GM23338 (cell line): ENCODE results near the gene CDC6. TPM values are rescaled to one million over a fixed set of nuclear protein-coding genes. Genes with fewer than 3 reads are reported as not detected.

Experiments
- ATAC-seq: fragments of 200-7000 bp; cut with Tn5 transposase; 3 replicates; pipeline ENCODE4 v1.9.1; 2020
- DNase-seq: peaks from one replicate; pipeline ENCODE4 v3.0.0-alpha.2; 2015; ENCODE audit warnings: low spot score
- H2AFZ ChIP-seq: fragments of 200-600 bp; sonication (generic); 2 replicates; pipeline ENCODE4 v1.8.0; 2016; ENCODE audit warnings: antibody characterized with exemption, mild to moderate bottlenecking, moderate library complexity
- H3F3A ChIP-seq: fragments of 200-600 bp; sonication (generic); replicated peaks from 2 replicates; pipeline ENCODE4 v1.8.0; 2017; ENCODE audit warnings: antibody characterized with exemption, mixed run types, low read depth
- H3K27ac ChIP-seq: fragments of 200-600 bp; sonication (generic); 2 replicates; pipeline ENCODE4 v1.6.1; 2016; ENCODE audit warnings: low read depth
- H3K27me3 ChIP-seq: fragments of 200-600 bp; sonication (generic); 2 replicates; pipeline ENCODE4 v1.8.0; 2016; ENCODE audit warnings: mild to moderate bottlenecking, mixed run types, moderate library complexity; ENCODE audit not compliant: insufficient read depth
- H3K36me3 ChIP-seq: fragments of 200-600 bp; sonication (generic); 2 replicates; pipeline ENCODE4 v1.8.0; 2016; ENCODE audit warnings: mild to moderate bottlenecking; ENCODE audit not compliant: insufficient read depth
- H3K4me1 ChIP-seq: fragments of 200-600 bp; sonication (generic); 2 replicates; pipeline ENCODE4 v1.8.0; 2016; ENCODE audit warnings: mild to moderate bottlenecking, moderate library complexity; ENCODE audit not compliant: insufficient read depth
- H3K4me2 ChIP-seq: fragments of 200-600 bp; sonication (generic); 2 replicates; pipeline ENCODE4 v1.7.1; 2017; ENCODE audit warnings: mixed run types
- H3K4me3 ChIP-seq: fragments of 200-600 bp; sonication (generic); 2 replicates; pipeline ENCODE4 v1.6.1; 2016; ENCODE audit warnings: mixed run types
- H3K79me2 ChIP-seq: fragments of 200-600 bp; sonication (generic); replicated peaks from 2 replicates; pipeline ENCODE4 v1.8.0; 2017; ENCODE audit warnings: mild to moderate bottlenecking; ENCODE audit not compliant: insufficient read depth
- H3K9me2 ChIP-seq: fragments of 200-600 bp; sonication (generic); 2 replicates; pipeline ENCODE4 v1.8.0; 2017; ENCODE audit not compliant: insufficient read depth
- H4K20me1 ChIP-seq: fragments of 200-600 bp; sonication (generic); replicated peaks from 2 replicates; pipeline ENCODE4 v1.8.0; 2017; ENCODE audit warnings: mild to moderate bottlenecking; ENCODE audit not compliant: insufficient read depth
- H3K27ac Mint-ChIP-seq: 2 replicates; pipeline ENCODE4 v1.8.0; 2020; ENCODE audit warnings: inconsistent platforms, mild to moderate bottlenecking, moderate library complexity, mixed read lengths
- H3K27me3 Mint-ChIP-seq: 3 replicates; pipeline ENCODE4 v1.8.0; 2022; ENCODE audit warnings: low read depth, mild to moderate bottlenecking, moderate library complexity, mixed read lengths, inconsistent platforms; ENCODE audit not compliant: insufficient read depth, poor library complexity
- H3K36me3 Mint-ChIP-seq: 3 replicates; pipeline ENCODE4 v1.8.0; 2021; ENCODE audit warnings: low read depth, mild to moderate bottlenecking, inconsistent platforms, moderate library complexity, mixed read lengths
- H3K4me1 Mint-ChIP-seq: 3 replicates; pipeline ENCODE4 v1.8.0; 2020; ENCODE audit warnings: mild to moderate bottlenecking, inconsistent platforms, mixed read lengths
- H3K4me3 Mint-ChIP-seq: 3 replicates; pipeline ENCODE4 v1.8.0; 2021; ENCODE audit warnings: moderate library complexity, mild to moderate bottlenecking, inconsistent platforms, mixed read lengths
- H3K9me3 Mint-ChIP-seq: 3 replicates; pipeline ENCODE4 v1.8.0; 2020; ENCODE audit warnings: moderate library complexity, mild to moderate bottlenecking, inconsistent platforms, mixed read lengths
- CREB1 ChIP-seq: fragments of 250-450 bp; sonication (Bioruptor Pico); IDR thresholded peaks from 2 replicates; pipeline ENCODE4 v1.5.0; 2020; ENCODE audit warnings: low read depth, mild to moderate bottlenecking, moderate library complexity
- EZH2 ChIP-seq: fragments of 200-600 bp; sonication (generic); IDR thresholded peaks from one replicate; pipeline ENCODE4 v1.8.0; 2017; ENCODE audit warnings: antibody characterized with exemption, mild to moderate bottlenecking, low read depth; ENCODE audit not compliant: unreplicated experiment
- EZH2phosphoT487 ChIP-seq: fragments of 200-600 bp; sonication (generic); IDR thresholded peaks from one replicate; pipeline ENCODE4 v1.8.1; 2018; ENCODE audit warnings: antibody characterized with exemption; ENCODE audit not compliant: unreplicated experiment
- JUNB ChIP-seq: IDR thresholded peaks from one replicate; pipeline ENCODE4 v1.6.1; 2016; ENCODE audit warnings: antibody characterized with exemption; ENCODE audit not compliant: unreplicated experiment
- POLR2AphosphoS5 ChIP-seq: IDR thresholded peaks from 2 replicates; pipeline ENCODE4 v1.6.1; 2016; ENCODE audit warnings: antibody characterized with exemption, low read depth
- STAT1 ChIP-seq: IDR thresholded peaks from one replicate; pipeline ENCODE4 v1.6.1; 2016; ENCODE audit warnings: antibody characterized with exemption; ENCODE audit not compliant: unreplicated experiment
- ZNF114 ChIP-seq: fragments of 250-450 bp; sonication (Bioruptor Pico); IDR thresholded peaks from 2 replicates; pipeline ENCODE4 v1.5.0; 2020; ENCODE audit warnings: mild to moderate bottlenecking, moderate library complexity
- ZNF331 ChIP-seq: fragments of 250-450 bp; sonication (Bioruptor Pico); IDR thresholded peaks from 2 replicates; pipeline ENCODE4 v1.5.0; 2020; ENCODE audit warnings: low read depth, mild to moderate bottlenecking, moderate library complexity
- polyA plus RNA-seq: library from polyadenylated mRNA; unstranded; fragments of >200 nt; fragmentation: Nextera tagmentation; extraction: Ambion mirVana; gene quantifications from 2 replicates; pipeline ENCODE4 v1.2.1, GENCODE V29; 2016
- total RNA-seq: library from RNA; depleted of rRNA; stranded (reverse); fragments of >200 nt; shearing (Covaris generic); gene quantifications from 2 replicates; pipeline ENCODE4 v1.2.3, GENCODE V29; 2014
- TF ChIP-seq, protein P1 (sequence below): fragments of 250-450 bp; sonication (Bioruptor Pico); IDR thresholded peaks from 2 replicates; pipeline ENCODE4 v1.5.0; 2020; ENCODE audit warnings: mild to moderate bottlenecking, moderate library complexity
- TF ChIP-seq, protein P2 (sequence below): IDR thresholded peaks from one replicate; pipeline ENCODE4 v1.6.1; 2018; ENCODE audit warnings: antibody characterized with exemption; ENCODE audit not compliant: unreplicated experiment
- TF ChIP-seq, protein P3 (sequence below): IDR thresholded peaks from 2 replicates; pipeline ENCODE4 v1.6.1; 2016; ENCODE audit warnings: antibody characterized with exemption

The CDC6 gene
- total and polyA plus RNA-seq, 2 experiments from 2014 or later: 46.2 to 79.9 TPM

DNA sequence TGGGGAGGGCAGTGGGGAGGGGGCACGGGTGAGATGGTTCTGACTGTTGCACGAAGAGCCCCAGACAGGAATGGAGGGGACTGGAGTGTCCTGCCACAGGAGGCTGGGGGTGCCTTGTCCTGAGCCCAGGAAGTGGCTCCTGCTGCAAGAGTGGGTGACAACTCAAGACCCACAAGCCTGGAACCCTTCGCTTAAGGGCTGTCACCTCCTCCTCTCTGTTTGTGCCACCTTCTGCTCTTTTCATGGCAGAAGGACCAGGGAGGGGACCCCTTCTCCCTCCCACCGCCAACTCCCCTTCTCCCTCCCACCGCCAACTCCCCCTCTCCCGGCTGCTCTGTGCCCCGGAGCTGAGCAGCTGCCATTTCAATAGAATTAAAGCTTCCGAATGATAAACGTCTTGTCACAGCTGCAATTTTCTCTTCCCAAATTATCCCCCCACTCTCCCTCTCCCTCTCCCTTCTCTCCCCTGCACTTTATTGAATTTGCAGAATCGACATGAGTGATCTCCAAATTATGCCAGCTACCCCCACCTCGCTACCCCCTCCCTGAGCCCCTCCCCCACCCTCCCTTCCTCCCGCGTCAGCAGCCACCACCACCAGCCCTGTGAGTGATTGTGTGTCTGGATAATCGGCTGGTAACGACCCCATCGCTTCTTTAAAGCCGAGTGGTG, 63.1 kb downstream of the CDC6 start:
- DNase-seq (no peak), ATAC-seq (no peak)
- Histone ChIP-seq H2AFZ (no peak overlapping the region), H3K4me2 (peak overlapping the region; percentile 71), H3K4me1 (peaks cover 74% of the 10 kb centered on the region), H3K9me2 (no peaks in the 10 kb centered on the region), H3K4me3 (peak overlapping the region; percentile 34; the same call in 1 of the 2 replicates), H3K27me3 (peaks cover 26% of the 10 kb centered on the region), H4K20me1 (peaks cover 6% of the 10 kb centered on the region; the same call in 1 of the 2 replicates), H3K36me3 (no peaks in the 10 kb centered on the region), H3K79me2 (no peaks in the 10 kb centered on the region), H3F3A (peaks cover 10% of the 10 kb centered on the region), H3K27ac (no peak overlapping the region)
- TF ChIP-seq JUNB: no peak
- TF ChIP-seq, protein P1, sequence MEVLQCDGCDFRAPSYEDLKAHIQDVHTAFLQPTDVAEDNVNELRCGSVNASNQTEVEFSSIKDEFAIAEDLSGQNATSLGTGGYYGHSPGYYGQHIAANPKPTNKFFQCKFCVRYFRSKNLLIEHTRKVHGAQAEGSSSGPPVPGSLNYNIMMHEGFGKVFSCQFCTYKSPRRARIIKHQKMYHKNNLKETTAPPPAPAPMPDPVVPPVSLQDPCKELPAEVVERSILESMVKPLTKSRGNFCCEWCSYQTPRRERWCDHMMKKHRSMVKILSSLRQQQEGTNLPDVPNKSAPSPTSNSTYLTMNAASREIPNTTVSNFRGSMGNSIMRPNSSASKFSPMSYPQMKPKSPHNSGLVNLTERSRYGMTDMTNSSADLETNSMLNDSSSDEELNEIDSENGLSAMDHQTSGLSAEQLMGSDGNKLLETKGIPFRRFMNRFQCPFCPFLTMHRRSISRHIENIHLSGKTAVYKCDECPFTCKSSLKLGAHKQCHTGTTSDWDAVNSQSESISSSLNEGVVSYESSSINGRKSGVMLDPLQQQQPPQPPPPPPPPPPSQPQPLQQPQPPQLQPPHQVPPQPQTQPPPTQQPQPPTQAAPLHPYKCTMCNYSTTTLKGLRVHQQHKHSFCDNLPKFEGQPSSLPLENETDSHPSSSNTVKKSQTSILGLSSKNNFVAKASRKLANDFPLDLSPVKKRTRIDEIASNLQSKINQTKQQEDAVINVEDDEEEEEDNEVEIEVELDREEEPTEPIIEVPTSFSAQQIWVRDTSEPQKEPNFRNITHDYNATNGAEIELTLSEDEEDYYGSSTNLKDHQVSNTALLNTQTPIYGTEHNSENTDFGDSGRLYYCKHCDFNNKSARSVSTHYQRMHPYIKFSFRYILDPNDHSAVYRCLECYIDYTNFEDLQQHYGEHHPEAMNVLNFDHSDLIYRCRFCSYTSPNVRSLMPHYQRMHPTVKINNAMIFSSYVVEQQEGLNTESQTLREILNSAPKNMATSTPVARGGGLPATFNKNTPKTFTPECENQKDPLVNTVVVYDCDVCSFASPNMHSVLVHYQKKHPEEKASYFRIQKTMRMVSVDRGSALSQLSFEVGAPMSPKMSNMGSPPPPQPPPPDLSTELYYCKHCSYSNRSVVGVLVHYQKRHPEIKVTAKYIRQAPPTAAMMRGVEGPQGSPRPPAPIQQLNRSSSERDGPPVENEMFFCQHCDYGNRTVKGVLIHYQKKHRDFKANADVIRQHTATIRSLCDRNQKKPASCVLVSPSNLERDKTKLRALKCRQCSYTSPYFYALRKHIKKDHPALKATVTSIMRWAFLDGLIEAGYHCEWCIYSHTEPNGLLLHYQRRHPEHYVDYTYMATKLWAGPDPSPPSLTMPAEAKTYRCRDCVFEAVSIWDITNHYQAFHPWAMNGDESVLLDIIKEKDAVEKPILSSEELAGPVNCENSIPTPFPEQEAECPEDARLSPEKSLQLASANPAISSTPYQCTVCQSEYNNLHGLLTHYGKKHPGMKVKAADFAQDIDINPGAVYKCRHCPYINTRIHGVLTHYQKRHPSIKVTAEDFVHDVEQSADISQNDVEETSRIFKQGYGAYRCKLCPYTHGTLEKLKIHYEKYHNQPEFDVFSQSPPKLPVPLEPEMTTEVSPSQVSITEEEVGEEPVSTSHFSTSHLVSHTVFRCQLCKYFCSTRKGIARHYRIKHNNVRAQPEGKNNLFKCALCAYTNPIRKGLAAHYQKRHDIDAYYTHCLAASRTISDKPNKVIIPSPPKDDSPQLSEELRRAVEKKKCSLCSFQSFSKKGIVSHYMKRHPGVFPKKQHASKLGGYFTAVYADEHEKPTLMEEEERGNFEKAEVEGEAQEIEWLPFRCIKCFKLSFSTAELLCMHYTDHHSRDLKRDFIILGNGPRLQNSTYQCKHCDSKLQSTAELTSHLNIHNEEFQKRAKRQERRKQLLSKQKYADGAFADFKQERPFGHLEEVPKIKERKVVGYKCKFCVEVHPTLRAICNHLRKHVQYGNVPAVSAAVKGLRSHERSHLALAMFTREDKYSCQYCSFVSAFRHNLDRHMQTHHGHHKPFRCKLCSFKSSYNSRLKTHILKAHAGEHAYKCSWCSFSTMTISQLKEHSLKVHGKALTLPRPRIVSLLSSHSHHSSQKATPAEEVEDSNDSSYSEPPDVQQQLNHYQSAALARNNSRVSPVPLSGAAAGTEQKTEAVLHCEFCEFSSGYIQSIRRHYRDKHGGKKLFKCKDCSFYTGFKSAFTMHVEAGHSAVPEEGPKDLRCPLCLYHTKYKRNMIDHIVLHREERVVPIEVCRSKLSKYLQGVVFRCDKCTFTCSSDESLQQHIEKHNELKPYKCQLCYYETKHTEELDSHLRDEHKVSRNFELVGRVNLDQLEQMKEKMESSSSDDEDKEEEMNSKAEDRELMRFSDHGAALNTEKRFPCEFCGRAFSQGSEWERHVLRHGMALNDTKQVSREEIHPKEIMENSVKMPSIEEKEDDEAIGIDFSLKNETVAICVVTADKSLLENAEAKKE: no peak
- TF ChIP-seq, protein P2, sequence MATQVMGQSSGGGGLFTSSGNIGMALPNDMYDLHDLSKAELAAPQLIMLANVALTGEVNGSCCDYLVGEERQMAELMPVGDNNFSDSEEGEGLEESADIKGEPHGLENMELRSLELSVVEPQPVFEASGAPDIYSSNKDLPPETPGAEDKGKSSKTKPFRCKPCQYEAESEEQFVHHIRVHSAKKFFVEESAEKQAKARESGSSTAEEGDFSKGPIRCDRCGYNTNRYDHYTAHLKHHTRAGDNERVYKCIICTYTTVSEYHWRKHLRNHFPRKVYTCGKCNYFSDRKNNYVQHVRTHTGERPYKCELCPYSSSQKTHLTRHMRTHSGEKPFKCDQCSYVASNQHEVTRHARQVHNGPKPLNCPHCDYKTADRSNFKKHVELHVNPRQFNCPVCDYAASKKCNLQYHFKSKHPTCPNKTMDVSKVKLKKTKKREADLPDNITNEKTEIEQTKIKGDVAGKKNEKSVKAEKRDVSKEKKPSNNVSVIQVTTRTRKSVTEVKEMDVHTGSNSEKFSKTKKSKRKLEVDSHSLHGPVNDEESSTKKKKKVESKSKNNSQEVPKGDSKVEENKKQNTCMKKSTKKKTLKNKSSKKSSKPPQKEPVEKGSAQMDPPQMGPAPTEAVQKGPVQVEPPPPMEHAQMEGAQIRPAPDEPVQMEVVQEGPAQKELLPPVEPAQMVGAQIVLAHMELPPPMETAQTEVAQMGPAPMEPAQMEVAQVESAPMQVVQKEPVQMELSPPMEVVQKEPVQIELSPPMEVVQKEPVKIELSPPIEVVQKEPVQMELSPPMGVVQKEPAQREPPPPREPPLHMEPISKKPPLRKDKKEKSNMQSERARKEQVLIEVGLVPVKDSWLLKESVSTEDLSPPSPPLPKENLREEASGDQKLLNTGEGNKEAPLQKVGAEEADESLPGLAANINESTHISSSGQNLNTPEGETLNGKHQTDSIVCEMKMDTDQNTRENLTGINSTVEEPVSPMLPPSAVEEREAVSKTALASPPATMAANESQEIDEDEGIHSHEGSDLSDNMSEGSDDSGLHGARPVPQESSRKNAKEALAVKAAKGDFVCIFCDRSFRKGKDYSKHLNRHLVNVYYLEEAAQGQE: no peak
- no peak for TF ChIP-seq POLR2AphosphoS5
- TF ChIP-seq STAT1: no peak
- TF ChIP-seq EZH2phosphoT487: no peak
- no peak for TF ChIP-seq ZNF114 (CRISPR knock-in tag)
- no peak for TF ChIP-seq ZNF331 (CRISPR knock-in tag)
- TF ChIP-seq CREB1 (CRISPR knock-in tag): no peak
- TF ChIP-seq, protein P3, sequence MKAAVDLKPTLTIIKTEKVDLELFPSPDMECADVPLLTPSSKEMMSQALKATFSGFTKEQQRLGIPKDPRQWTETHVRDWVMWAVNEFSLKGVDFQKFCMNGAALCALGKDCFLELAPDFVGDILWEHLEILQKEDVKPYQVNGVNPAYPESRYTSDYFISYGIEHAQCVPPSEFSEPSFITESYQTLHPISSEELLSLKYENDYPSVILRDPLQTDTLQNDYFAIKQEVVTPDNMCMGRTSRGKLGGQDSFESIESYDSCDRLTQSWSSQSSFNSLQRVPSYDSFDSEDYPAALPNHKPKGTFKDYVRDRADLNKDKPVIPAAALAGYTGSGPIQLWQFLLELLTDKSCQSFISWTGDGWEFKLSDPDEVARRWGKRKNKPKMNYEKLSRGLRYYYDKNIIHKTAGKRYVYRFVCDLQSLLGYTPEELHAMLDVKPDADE: no peak
- TF ChIP-seq EZH2: no peak
- no peak overlapping the region for H3K27ac Mint-ChIP-seq
- H3K9me3 Mint-ChIP-seq: no peaks in the 10 kb centered on the region
- H3K36me3 Mint-ChIP-seq: peaks cover 41% of the 10 kb centered on the region
- peaks cover 92% of the 10 kb centered on the region for H3K4me1 Mint-ChIP-seq
- H3K27me3 Mint-ChIP-seq: peaks cover 44% of the 10 kb centered on the region
- H3K4me3 Mint-ChIP-seq: peak overlapping the region; percentile 29; the same call in 2 of the 3 replicates
